HUDEP-2 (cell line): ENCODE data around the gene HIPK2.

ENCODE experiments used
- DNase-seq, 76 experiments: peaks; one replicate each; lab custom pipeline; 2025; ENCODE audit not compliant: unreplicated experiment in 76 of 76; lab: John Stamatoyannopoulos, UW

The HIPK2 gene

DNA sequence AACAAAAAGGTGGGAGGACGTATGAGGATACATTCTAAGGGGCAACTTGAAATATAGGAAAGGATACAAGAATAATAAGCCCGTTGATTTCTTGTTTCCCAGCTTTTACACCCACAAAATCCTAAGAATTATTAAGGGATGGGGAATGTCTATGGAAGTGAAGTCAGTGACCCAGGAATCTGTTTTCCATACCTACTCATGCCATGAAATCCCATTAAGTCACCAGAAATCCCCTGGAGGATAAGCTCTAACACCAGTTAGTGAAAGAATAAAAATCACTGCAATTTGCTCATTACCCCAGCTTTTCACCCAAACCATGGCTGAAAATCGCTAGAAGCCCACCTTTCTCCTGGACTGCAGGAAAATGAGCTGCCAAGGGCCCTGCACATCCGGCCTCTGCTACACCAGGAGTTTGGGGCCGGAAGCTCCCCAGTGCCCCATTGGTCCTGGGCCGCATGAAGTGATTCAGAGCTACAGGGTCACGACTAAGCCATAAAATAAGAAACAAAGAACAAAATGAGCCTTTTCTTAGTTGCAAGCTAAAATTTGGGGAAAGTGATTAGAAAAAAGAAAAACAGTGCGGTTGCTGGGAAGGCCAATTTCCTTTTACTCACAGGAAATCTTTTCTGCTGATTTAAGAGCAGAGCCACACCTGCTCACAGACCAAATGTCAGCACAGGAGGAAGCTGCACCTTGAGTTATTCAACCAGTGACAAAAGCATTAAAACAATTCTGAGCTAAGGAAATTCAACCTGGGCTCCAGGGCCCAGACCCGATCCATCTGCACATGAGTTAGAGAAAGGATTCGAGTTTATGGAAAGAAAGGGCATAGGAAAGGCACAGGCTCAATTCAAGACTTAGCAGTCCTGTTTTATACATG, 40.3 kb downstream of the HIPK2 start:
- DNase-seq, result no peak

DNA sequence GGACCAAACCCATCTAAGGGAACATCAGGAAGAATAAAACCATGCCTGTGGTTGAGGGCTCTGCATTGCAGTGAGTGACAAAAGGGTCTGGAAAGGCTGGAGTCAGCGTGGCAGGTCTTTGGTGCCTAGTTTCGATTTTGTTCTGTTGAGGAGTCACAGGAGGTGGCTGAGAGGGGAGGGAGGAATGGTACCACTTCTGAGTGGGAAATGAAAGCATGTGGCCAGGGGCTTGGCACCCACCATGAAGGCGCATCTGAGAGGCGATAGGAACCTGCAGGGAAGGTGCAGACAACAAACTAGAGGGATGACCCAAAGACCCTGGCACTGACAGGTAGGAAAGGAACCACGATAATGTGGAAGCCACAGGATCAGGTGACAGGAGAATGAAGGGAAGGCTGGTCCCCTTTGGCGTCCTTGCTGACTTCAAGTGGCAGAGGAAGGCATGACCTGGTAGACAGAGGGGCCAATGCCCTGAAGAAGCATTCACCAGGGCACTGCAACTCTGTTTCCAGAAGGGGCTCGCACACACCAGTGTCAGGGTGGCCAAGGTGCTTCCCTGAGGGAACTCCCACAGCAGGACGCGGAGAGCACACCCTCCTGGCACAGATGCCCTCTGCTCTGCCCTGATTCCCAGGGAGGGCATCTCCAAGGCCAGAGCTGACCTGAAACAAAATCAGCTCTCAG, 41.7 kb downstream of the HIPK2 start:
- DNase-seq, result no peak

DNA sequence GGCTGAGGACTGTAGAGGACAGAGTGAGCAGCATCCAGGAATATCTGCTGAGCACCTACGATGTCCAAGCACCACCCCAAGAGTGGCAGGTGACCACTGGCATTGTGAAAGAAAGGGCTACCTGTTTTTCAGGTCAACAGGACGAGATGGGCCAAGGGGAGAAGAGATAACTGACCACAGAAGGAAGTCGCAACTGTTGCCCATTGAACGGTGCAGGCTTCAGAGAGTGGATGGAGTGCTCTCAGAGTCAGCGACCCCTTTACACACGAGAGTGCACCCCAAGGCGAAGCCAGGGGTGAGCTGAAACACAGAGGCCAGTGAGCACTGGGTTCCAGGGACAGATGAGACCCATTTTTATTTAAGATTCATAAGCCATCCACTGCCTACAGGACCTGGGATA, 42.3 kb downstream of the HIPK2 start:
- no peak for DNase-seq

DNA sequence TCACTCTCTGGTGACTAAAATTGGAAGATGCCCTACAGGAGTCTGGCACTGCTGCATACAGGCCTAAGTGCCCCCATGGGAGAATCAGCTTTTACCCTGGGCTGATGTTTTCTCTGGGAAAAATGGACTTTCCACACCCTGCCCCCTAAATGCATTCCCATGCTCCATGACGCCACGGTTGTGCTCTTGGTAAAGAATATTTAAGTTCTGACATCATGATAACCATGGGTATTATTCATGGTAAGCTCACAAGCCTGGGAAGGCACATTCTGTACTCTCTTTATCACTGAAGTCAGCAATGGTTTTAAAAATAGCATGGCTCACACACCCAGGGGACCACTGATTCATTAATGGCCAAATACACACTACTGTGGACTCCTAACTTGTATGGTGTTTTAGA, 43.4 kb downstream of the HIPK2 start:
- DNase-seq, result no peak

DNA sequence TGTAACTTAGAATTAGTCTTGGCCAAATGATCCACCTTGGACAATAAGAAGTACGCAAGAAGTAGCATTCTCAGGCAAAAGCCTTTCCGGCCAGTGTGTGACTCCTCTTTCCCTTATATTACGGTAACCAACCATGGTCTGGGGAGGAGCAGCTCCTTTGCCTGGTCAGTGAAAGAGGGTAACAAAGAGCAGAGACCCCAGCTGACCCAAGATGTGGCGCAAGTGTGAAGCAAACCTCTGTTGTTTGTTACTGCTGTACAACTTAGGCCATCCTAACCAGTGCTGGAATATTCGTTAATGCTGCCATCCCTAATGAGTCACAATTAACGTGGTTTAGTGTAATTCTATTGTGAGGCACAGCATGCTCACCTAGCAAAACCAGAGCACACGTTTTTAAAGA, 44.0 kb downstream of the HIPK2 start:
- DNase-seq, result no peak

DNA sequence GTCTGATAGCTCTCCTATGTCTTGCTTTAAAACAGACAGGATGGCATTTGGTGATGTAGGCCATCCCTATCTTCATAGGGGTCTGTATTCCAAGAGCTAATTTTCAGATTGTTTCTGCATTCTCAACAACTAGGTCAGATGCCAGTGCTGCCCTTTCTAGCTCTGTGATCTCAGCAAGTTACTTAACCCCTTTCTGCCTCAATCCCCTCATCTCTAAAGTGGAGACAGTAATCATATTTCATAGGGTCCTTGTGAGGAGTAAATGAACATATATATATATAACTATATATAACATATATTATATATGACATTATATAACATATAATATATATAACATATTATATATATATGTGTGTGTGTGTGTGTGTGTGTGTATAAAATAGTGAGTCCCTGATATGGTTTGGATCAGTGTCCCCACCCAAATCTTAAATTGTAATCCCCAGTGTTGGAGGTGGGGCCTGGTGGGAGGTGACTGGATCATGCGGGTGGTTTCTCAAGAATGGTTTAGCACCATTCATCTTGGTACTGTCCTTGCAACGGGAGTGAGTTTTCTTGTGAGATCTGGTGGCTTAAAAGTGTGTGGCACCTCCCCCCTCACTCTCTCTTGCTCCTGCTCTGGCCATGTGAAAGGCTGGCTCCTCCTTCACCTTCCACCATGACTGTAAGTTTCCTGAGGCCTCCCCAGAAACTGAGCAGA, 45.2 kb downstream of the HIPK2 start:
- DNase-seq, result no peak

DNA sequence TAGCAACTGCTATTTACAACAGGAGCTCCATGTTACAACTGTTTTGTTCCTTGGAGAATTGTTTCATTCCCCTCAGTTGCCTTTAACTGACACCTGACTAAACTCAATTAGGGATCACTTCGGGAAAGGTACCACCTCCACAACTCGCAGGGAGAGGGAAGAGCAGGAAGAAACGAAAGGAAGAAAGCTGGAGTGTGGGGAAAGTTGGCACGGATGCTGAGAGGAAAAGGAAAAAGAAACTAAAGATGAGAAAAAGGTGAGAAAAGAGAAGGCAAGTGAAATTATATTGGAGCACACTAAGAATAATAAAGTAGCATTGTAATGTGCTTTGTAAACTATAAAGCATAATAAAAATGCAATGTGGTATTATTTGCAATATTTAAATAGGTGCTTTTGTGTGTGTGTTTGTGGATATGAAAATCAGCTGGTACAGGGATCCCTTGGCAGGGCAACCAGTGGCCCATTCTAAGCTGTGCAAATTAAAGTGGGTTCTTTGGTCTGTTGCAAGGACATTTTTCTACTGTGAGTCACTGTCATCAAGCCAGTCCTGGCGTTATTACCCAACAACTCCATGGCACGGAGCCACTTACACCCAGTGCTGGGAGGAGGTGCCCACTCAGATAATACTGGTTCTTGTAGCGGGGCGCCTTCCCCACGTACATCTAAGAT, 45.9 kb downstream of the HIPK2 start:
- peak in 65 of 76 experiments; percentile 3 to 85 (median 56) for DNase-seq

DNA sequence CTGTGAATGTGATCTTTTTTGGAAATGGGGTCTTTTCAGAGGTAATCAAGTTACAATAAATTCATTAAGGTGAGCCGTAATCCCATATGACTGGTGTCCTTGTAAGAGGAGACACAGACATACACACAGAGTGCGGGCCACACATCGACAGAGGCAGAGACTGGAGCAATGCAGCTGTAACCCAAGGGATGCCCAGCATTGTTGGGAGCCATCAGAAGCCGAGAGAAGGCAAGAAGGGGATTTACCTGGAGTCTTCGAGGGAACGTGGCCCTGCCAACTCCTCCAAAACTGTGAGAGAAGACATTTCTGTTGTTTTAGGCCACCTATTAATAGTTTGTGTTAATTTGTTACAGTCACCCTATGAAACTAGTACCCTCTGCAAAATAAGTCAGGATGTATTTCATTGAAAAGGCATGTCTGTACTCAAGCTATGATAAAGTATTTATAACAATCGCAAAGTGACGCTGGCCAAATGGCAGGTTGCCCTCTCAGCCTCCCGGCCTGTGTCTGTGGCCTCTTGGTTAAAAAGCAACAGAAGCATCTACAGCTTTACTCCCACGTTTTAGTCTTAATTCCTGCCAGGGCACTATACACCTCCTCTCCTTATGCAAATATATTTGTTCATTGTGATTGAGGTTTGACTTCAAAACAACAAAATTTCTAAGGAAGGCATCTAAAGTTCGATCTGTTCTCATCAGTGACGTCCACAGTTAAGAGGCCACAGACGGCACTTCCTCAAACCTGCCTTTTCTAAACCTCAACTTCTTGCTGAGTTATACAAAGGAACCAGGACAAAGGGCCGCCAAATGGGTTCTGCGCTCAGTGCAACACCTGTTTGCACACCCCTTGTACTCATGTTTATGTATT, 46.8 kb downstream of the HIPK2 start:
- DNase-seq, result no peak

DNA sequence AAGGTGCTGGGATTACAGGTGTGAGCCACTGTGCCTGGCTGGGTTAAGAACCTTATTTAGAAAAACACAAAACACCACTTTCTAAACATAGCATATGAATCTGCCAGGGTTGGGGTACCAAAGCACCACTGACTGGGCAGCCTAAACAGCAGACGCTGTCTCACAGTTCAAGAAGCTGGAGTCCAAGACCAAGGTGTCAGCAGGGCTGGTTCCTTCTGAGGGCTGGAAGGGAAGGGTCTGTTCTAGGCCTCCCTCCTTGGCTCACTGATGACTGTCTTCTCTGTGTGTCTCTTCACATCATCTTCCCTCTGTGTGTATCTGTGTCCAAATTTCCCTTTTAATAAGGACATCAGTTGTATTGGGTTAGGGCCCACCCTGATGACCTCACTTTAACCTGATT, 49.6 kb downstream of the HIPK2 start:
- DNase-seq, result no peak

DNA sequence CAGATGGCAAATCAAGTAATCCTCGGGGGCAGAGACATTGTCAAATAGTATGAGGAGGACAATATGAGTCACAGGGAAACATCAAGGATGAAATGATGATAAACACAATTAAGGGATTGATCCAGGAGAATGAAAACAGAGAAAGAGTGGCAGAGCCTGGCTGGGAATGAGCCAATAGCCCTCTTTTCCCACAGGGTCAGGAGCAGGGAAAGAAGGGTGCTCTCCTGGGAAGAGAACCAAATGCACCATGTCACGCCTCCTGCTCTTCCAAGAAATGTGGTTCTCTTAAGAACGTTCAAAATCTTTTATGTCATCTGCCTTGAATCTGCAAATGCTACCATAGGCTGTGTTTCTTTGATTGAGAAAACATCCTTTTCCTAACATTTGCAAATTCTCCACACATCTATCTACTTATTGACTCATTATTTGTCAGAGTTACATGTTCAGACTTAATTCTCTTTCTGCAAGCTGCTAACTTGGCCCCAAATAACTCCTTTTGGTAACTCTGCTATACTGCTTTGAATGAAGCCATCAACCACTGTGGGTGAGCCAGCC, 50.6 kb downstream of the HIPK2 start:
- no peak for DNase-seq

DNA sequence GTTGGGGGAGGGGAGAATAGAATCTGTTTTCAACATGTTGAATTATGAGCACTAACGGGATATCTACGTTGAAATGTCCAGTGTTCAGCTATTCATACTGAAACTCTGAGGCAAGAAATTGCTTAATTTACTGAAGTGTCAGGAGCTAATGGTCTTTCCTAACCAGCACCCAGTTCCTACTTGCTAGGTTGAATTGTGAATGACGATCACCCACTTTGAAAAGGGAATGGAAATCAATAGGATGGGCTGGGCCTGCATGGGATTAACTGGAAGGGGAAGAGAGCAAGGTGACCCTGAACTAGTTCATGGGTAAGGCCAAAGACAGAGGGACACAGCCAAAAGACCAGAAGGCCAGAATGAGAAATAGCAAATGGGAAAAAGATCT, 51.3 kb downstream of the HIPK2 start:
- no peak for DNase-seq

DNA sequence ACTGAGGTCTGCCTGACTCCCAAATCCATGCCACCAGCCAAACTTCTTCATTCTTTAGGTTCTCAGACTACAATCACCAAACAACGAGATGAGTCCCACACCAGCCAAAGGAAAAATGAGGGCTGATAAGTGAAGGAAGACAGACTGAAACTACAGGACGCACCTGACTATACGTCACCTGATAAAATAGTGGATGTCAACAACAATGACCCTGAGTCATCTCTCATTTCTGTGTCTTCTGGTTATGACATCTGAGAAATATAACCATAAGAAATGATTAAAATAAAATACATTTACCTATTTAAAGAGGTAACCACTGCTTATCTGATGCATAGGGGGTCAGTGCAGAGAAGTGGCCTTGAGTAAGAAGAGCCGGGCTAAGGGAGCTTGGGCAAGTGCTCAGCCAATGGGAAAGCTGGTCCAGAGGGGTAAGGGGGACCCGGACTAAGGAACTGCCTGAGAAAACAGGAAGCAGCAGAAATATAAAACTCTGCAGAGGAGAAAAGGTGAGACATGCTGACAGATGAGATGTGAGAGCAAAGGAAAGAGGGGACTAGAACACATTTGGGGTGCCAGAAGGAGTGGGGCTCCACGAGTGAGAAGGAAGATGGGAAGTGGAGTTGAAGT, 51.8 kb downstream of the HIPK2 start:
- no peak for DNase-seq

DNA sequence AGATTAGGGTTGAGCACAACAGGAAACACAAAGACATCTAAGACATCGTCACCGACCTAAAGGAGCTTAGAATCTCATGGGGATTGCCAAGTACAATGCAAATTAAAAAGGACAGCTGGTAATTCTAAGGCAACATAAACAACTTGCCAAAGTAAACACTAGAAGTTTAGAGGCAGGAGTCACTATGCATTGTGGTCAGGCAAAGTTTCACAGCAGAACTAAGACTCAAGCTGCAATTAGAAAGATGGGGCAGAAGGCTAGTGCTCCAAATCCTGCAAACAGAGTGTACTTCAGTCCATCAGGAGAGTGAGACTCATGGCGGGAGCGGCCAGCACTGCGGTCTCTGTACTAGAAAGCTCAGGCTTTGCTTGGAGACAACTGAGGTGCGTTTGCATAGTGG, 52.7 kb downstream of the HIPK2 start:
- DNase-seq, result no peak

DNA sequence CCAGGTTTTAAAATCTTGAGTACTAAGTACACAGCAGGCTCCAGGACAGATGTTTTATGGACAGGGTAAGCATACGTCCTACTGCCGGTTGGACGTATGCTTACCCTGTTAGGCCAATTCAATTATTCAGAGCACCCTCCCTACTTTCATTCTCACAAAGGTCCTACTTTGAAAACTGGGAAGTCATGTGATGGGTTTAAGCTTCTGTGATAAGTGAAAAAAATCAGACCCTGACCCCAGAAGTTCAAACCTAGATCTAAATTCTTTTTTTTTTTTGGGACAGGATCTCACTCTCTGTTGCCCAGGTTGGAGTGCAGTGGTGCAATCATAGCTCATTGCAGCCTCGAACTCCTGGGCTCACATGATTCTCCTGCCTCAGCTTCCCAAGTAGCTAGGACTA, 55.2 kb downstream of the HIPK2 start:
- DNase-seq, result no peak

DNA sequence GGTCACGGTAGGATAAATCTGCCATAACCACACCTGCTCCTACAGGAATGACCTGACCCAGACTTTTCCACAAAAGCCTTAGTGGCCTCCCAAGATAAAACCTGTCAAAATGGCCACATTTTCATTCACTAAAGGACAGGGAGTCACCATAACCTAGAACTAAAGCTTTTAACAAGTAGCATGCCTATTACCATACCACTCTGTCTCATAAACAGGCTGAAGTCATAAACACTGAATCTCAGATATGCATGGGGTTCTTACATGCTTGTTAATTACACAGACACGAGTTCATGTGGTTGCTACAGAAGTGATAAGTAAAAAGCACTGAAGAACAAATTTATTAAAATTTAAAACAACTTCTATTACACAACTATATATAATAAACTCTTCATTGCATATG, 56.0 kb downstream of the HIPK2 start:
- no peak for DNase-seq

DNA sequence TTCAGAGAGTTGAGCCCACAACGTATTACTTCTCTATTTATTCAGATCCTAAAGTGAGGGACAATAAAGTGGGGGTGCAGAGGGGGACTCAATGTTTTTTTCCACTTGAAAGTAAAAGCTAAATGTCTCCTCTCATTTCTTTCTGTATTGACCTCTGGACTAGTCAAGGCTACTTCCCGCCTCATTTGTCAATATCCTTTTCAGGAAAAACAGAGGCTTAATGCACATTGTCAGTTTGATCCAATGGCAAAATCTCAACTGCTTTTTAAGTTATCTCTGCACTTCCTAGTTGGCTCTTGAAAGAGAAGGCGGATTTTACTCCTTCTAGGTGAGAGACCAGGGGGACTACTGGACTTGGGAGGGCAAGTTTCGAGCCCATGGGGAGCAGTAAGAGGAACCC, 56.4 kb downstream of the HIPK2 start:
- DNase-seq, result no peak

DNA sequence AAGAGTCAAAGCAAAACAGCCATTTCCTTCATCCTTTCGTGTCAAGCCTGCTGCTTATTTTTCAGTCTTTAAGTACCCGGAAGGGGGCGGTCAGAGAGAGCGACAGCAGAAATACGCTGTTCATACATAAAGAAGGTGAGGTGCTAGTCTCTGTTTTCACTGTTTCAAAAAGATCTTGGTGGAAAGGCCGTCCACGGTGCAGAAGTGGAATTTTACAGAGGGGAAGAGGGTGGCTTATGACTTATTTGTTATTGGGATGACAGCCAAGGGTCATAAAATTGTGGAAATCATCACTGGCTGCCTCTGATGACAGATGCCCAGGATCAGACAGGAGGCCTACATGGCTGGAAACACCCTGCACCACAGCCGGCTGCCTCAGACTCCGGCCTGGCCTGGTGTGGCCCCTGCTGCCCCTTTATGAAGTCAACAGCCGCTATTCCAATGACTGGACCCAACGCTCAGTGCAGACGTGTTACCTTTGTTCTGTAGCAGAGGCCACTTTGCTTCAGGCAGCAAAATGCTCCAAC, 57.0 kb downstream of the HIPK2 start:
- DNase-seq, result no peak

DNA sequence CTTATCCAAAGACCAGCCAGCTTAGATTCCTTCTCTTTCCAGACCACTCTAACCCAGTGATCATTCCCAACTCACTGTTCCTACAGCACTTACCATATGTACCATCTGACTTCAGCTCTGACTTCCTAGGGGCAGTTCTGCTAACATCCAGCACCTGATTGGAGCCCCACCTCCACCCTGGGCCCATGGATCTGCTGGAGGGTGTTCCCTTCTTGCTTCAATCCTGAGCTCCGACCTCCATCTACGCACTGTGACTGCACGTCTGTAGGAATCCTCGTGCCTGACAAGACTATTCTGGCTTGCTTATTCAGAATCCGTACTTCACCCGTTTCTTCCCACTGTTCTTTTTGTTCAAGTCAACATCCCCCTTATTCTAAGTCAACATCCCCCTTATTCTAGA, 57.6 kb downstream of the HIPK2 start:
- no peak for DNase-seq

DNA sequence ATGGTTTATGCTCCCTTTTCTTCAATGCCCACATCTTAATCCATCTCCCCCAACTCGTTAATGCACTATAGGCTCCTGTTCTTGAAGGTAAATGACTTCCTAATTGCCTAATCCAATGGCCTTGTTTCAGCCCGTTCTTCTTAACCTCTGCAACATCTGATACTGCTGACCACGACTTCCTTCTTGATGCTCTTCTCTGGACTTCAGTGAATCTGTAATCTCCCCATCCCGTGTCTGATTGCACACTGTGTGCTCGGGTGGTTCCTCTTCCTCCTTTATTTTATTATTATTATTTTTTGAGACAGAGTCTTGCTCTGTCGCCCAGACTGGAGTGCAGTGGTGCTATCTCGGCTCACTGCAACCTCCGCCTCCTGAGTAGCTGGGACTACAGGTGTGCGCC, 58.9 kb downstream of the HIPK2 start:
- DNase-seq, result no peak
